Breast epithelium (tissue), 3 donors: ENCODE data around the gene HAND2.

Source experiments
- POLR2A ChIP-seq: fragments of 450-650 bp; IDR thresholded peaks from one replicate; pipeline ENCODE4 v1.6.1; 2016; ENCODE audit warnings: antibody characterized with exemption, mild to moderate bottlenecking, moderate library complexity
- POLR2AphosphoS5 ChIP-seq, 3 donors: sonication (generic); formaldehyde crosslinking; IDR thresholded peaks; one replicate each; pipeline ENCODE4 v1.6.1; 2017; ENCODE audit warnings: antibody characterized with exemption in 3 of 3
- TF ChIP-seq, protein P1 (sequence below), 3 donors: fragments of 450-650 bp; IDR thresholded peaks; one replicate each; pipeline ENCODE4 v1.5.1; 2016 to 2017; ENCODE audit warnings: antibody characterized with exemption in 3 of 3, mild to moderate bottlenecking in 3 of 3, moderate library complexity in 3 of 3

DNA sequence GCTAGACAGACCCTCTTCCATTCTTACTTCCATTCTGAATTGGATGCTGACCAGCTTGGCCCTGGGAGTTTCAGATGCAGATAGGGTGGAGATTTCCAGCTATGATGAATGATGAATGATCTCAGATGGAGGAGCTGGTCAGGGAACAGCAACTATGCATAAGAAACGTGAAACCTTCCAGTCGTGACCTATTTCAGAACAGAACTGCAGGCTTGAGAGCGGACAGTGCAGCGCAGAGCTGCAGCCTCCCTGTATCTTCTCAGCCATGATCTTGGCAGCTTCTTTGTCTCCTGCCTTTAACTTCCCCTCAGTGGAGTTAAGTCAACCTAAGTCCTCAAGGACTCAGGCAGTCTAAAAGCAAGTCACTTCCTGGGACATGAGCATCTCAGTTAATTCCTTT, 43.3 kb upstream of the HAND2 start:
- TF ChIP-seq POLR2AphosphoS5 (IDR thresholded peaks at IDR 0.05) (no peak), POLR2A (no peak)
- TF ChIP-seq, protein P1, sequence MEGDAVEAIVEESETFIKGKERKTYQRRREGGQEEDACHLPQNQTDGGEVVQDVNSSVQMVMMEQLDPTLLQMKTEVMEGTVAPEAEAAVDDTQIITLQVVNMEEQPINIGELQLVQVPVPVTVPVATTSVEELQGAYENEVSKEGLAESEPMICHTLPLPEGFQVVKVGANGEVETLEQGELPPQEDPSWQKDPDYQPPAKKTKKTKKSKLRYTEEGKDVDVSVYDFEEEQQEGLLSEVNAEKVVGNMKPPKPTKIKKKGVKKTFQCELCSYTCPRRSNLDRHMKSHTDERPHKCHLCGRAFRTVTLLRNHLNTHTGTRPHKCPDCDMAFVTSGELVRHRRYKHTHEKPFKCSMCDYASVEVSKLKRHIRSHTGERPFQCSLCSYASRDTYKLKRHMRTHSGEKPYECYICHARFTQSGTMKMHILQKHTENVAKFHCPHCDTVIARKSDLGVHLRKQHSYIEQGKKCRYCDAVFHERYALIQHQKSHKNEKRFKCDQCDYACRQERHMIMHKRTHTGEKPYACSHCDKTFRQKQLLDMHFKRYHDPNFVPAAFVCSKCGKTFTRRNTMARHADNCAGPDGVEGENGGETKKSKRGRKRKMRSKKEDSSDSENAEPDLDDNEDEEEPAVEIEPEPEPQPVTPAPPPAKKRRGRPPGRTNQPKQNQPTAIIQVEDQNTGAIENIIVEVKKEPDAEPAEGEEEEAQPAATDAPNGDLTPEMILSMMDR (IDR thresholded peaks at IDR 0.05), result no peak
